ENCODE data around the gene MSMP. TPM values are rescaled to one million over a fixed set of nuclear protein-coding genes. Genes with fewer than 3 reads are reported as not detected.

The MSMP gene
- total and polyA plus RNA-seq, 2 experiments from 2014 or later = 0.81 TPM; not detected in 1

DNA sequence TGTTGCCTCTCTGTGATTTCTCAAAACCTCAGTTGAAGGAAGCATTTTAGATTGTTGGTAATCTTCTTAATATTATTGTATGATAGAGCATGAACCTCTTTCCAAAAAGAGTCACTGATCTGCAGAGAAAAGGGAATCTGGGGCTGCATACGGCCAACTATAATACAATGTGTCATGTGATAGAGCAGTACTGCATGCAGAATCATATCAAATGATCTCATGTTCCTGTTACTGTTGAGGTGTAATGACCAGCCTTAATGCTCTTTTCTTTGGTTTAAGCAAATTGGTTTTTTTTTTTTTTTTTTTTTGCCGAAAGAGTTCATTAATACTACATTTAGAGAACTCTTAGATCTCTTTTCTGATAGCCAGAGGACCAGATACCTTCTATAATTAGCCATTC lies 12.9 kb upstream of the MSMP start:
- Mint-ChIP-seq H3K27ac (no peak overlapping the region), H3K4me3 (no peak overlapping the region), H3K4me1 (peaks cover 11% of the 10 kb centered on the region; the same call in 2 of the 3 replicates), H3K36me3 (ENCODE audit: low read depth) (no peaks in the 10 kb centered on the region), H3K9me3 (no peaks in the 10 kb centered on the region), H3K27me3 (ENCODE audit: insufficient read depth, low read depth, poor library complexity) (no peaks in the 10 kb centered on the region)
- no peak for TF ChIP-seq EZH2phosphoT487 (IDR thresholded peaks at IDR 0.05; ENCODE audit: unreplicated experiment)
- TF ChIP-seq, protein P1, sequence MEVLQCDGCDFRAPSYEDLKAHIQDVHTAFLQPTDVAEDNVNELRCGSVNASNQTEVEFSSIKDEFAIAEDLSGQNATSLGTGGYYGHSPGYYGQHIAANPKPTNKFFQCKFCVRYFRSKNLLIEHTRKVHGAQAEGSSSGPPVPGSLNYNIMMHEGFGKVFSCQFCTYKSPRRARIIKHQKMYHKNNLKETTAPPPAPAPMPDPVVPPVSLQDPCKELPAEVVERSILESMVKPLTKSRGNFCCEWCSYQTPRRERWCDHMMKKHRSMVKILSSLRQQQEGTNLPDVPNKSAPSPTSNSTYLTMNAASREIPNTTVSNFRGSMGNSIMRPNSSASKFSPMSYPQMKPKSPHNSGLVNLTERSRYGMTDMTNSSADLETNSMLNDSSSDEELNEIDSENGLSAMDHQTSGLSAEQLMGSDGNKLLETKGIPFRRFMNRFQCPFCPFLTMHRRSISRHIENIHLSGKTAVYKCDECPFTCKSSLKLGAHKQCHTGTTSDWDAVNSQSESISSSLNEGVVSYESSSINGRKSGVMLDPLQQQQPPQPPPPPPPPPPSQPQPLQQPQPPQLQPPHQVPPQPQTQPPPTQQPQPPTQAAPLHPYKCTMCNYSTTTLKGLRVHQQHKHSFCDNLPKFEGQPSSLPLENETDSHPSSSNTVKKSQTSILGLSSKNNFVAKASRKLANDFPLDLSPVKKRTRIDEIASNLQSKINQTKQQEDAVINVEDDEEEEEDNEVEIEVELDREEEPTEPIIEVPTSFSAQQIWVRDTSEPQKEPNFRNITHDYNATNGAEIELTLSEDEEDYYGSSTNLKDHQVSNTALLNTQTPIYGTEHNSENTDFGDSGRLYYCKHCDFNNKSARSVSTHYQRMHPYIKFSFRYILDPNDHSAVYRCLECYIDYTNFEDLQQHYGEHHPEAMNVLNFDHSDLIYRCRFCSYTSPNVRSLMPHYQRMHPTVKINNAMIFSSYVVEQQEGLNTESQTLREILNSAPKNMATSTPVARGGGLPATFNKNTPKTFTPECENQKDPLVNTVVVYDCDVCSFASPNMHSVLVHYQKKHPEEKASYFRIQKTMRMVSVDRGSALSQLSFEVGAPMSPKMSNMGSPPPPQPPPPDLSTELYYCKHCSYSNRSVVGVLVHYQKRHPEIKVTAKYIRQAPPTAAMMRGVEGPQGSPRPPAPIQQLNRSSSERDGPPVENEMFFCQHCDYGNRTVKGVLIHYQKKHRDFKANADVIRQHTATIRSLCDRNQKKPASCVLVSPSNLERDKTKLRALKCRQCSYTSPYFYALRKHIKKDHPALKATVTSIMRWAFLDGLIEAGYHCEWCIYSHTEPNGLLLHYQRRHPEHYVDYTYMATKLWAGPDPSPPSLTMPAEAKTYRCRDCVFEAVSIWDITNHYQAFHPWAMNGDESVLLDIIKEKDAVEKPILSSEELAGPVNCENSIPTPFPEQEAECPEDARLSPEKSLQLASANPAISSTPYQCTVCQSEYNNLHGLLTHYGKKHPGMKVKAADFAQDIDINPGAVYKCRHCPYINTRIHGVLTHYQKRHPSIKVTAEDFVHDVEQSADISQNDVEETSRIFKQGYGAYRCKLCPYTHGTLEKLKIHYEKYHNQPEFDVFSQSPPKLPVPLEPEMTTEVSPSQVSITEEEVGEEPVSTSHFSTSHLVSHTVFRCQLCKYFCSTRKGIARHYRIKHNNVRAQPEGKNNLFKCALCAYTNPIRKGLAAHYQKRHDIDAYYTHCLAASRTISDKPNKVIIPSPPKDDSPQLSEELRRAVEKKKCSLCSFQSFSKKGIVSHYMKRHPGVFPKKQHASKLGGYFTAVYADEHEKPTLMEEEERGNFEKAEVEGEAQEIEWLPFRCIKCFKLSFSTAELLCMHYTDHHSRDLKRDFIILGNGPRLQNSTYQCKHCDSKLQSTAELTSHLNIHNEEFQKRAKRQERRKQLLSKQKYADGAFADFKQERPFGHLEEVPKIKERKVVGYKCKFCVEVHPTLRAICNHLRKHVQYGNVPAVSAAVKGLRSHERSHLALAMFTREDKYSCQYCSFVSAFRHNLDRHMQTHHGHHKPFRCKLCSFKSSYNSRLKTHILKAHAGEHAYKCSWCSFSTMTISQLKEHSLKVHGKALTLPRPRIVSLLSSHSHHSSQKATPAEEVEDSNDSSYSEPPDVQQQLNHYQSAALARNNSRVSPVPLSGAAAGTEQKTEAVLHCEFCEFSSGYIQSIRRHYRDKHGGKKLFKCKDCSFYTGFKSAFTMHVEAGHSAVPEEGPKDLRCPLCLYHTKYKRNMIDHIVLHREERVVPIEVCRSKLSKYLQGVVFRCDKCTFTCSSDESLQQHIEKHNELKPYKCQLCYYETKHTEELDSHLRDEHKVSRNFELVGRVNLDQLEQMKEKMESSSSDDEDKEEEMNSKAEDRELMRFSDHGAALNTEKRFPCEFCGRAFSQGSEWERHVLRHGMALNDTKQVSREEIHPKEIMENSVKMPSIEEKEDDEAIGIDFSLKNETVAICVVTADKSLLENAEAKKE (CRISPR knock-in tag; IDR thresholded peaks at IDR 0.05) = no peak
- TF ChIP-seq POLR2AphosphoS5 (IDR thresholded peaks at IDR 0.05; ENCODE audit: low read depth) = no peak
- no peak for TF ChIP-seq JUNB (IDR thresholded peaks at IDR 0.05; ENCODE audit: unreplicated experiment)
- no peak for TF ChIP-seq CREB1 (CRISPR knock-in tag; IDR thresholded peaks at IDR 0.05; ENCODE audit: low read depth)
- no peak for TF ChIP-seq NANOG (IDR thresholded peaks at IDR 0.05; ENCODE audit: borderline replicate concordance)
- TF ChIP-seq, protein P2, sequence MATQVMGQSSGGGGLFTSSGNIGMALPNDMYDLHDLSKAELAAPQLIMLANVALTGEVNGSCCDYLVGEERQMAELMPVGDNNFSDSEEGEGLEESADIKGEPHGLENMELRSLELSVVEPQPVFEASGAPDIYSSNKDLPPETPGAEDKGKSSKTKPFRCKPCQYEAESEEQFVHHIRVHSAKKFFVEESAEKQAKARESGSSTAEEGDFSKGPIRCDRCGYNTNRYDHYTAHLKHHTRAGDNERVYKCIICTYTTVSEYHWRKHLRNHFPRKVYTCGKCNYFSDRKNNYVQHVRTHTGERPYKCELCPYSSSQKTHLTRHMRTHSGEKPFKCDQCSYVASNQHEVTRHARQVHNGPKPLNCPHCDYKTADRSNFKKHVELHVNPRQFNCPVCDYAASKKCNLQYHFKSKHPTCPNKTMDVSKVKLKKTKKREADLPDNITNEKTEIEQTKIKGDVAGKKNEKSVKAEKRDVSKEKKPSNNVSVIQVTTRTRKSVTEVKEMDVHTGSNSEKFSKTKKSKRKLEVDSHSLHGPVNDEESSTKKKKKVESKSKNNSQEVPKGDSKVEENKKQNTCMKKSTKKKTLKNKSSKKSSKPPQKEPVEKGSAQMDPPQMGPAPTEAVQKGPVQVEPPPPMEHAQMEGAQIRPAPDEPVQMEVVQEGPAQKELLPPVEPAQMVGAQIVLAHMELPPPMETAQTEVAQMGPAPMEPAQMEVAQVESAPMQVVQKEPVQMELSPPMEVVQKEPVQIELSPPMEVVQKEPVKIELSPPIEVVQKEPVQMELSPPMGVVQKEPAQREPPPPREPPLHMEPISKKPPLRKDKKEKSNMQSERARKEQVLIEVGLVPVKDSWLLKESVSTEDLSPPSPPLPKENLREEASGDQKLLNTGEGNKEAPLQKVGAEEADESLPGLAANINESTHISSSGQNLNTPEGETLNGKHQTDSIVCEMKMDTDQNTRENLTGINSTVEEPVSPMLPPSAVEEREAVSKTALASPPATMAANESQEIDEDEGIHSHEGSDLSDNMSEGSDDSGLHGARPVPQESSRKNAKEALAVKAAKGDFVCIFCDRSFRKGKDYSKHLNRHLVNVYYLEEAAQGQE (IDR thresholded peaks at IDR 0.05; ENCODE audit: unreplicated experiment) = no peak
- TF ChIP-seq ZNF114 (CRISPR knock-in tag; IDR thresholded peaks at IDR 0.05) = no peak
- TF ChIP-seq STAT1 (IDR thresholded peaks at IDR 0.05; ENCODE audit: unreplicated experiment) = no peak
- no peak for TF ChIP-seq EZH2 (IDR thresholded peaks at IDR 0.05; ENCODE audit: low read depth, unreplicated experiment)
- TF ChIP-seq, protein P3, sequence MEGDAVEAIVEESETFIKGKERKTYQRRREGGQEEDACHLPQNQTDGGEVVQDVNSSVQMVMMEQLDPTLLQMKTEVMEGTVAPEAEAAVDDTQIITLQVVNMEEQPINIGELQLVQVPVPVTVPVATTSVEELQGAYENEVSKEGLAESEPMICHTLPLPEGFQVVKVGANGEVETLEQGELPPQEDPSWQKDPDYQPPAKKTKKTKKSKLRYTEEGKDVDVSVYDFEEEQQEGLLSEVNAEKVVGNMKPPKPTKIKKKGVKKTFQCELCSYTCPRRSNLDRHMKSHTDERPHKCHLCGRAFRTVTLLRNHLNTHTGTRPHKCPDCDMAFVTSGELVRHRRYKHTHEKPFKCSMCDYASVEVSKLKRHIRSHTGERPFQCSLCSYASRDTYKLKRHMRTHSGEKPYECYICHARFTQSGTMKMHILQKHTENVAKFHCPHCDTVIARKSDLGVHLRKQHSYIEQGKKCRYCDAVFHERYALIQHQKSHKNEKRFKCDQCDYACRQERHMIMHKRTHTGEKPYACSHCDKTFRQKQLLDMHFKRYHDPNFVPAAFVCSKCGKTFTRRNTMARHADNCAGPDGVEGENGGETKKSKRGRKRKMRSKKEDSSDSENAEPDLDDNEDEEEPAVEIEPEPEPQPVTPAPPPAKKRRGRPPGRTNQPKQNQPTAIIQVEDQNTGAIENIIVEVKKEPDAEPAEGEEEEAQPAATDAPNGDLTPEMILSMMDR (conservative IDR thresholded peaks at IDR 0.05; ENCODE audit: low read depth in 2 of 2) = no peak
- TF ChIP-seq, protein P4, sequence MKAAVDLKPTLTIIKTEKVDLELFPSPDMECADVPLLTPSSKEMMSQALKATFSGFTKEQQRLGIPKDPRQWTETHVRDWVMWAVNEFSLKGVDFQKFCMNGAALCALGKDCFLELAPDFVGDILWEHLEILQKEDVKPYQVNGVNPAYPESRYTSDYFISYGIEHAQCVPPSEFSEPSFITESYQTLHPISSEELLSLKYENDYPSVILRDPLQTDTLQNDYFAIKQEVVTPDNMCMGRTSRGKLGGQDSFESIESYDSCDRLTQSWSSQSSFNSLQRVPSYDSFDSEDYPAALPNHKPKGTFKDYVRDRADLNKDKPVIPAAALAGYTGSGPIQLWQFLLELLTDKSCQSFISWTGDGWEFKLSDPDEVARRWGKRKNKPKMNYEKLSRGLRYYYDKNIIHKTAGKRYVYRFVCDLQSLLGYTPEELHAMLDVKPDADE (IDR thresholded peaks at IDR 0.05) = no peak
- TF ChIP-seq ZNF331 (CRISPR knock-in tag; IDR thresholded peaks at IDR 0.05; ENCODE audit: low read depth) = no peak
- H4K20me1 ChIP-seq (replicated peaks; ENCODE audit: insufficient read depth) = peaks cover 3% of the 10 kb centered on the region; the same call in 1 of the 2 replicates
- H3K4me3 ChIP-seq = no peak overlapping the region
- H3K79me2 ChIP-seq (replicated peaks; ENCODE audit: insufficient read depth) = peaks cover 29% of the 10 kb centered on the region
- H3K4me1 ChIP-seq (ENCODE audit: insufficient read depth) = no peaks in the 10 kb centered on the region; the same call in 1 of the 2 replicates
- DNase-seq (ENCODE audit: low spot score) (no peak), ATAC-seq (no peak)
- H3K36me3 ChIP-seq (ENCODE audit: insufficient read depth) = no peaks in the 10 kb centered on the region
- H3K27ac ChIP-seq (ENCODE audit: low read depth) = no peak overlapping the region
- H3K4me2 ChIP-seq = no peak overlapping the region
- H3K9me2 ChIP-seq (ENCODE audit: insufficient read depth) = no peaks in the 10 kb centered on the region
- no peak overlapping the region for H2AFZ ChIP-seq
- H3K27me3 ChIP-seq (ENCODE audit: insufficient read depth) = no peaks in the 10 kb centered on the region
- no peaks in the 10 kb centered on the region for H3F3A ChIP-seq (replicated peaks; ENCODE audit: low read depth)

All from GM23338 (cell line).